AG04450 (cell line): Measurements from ENCODE around the gene ARSB. TPM values are rescaled to one million over a fixed set of nuclear protein-coding genes. Genes with fewer than 3 reads are reported as not detected.
"Not testable (repeated sequence)": the region's sequence is repeated elsewhere in the genome, so short reads cannot be mapped to it uniquely, and the experiment has no call there.

ENCODE experiments used
- CTCF ChIA-PET: fragments of 300-600, 350-600 bp; formaldehyde crosslinking; extraction: SDS; loops from one replicate; lab custom pipeline; 2022; ENCODE audit warnings: antibody characterized with exemption, inconsistent platforms; lab: Charles Lee
- POLR2A ChIA-PET: fragments of 350-600 bp; formaldehyde crosslinking; extraction: SDS; loops from one replicate; lab custom pipeline; 2021; ENCODE audit warnings: antibody characterized with exemption, inconsistent platforms; lab: Yijun Ruan, JAX
- DNase-seq: peaks from one replicate; pipeline ENCODE4 v3.0.0-alpha.2; 2011; ENCODE audit warnings: low read depth, low spot score
- H3K27ac ChIP-seq: one replicate; pipeline ENCODE4 v1.5.1; 2012; ENCODE audit warnings: low read depth, low read length, control low read depth
- H3K27me3 ChIP-seq: one replicate; pipeline ENCODE4 v1.6.0; 2012; ENCODE audit warnings: low read length; ENCODE audit not compliant: control insufficient read depth, insufficient read depth
- H3K4me3 ChIP-seq: 2 replicates; pipeline ENCODE4 v1.5.1; 2011; ENCODE audit warnings: mild to moderate bottlenecking, low read depth, low read length, control low read depth
- H3K9me3 ChIP-seq: 2 replicates; pipeline ENCODE4 v1.5.1; 2012; ENCODE audit warnings: low read length; ENCODE audit not compliant: control insufficient read depth, insufficient read depth
- polyA plus RNA-seq: library from polyadenylated mRNA; depleted of rRNA; stranded (reverse); fragments of >200 nt; gene quantifications from 2 replicates; pipeline ENCODE4 v1.2.3, GENCODE V29; 2011
- TF ChIP-seq, protein P1 (sequence below): IDR thresholded peaks from 2 replicates; pipeline ENCODE4 v1.5.1; 2011; ENCODE audit warnings: low read depth, low read length, control low read depth, inconsistent platforms

ARSB gene
- polyA plus RNA-seq, 1 experiment: 21.0 TPM

GRCh38 chr5:78886341-78887230 lies 98.5 kb downstream of the ARSB start:
- ChIA-PET CTCF (interaction anchor here (0.7 to 2.8 kb wide), 18 partner anchors 9 to 1359 kb away, joined by 3 to 14 read pairs (median 4); no protein-coding TSS in a partner anchor), POLR2A (no interaction called here)
- Histone ChIP-seq H3K27ac (no peak overlapping the region), H3K9me3 (no peaks in the 10 kb centered on the region), H3K27me3 (no peaks in the 10 kb centered on the region), H3K4me3 (no peak overlapping the region)
- DNase-seq: no peak
- TF ChIP-seq, protein P1, sequence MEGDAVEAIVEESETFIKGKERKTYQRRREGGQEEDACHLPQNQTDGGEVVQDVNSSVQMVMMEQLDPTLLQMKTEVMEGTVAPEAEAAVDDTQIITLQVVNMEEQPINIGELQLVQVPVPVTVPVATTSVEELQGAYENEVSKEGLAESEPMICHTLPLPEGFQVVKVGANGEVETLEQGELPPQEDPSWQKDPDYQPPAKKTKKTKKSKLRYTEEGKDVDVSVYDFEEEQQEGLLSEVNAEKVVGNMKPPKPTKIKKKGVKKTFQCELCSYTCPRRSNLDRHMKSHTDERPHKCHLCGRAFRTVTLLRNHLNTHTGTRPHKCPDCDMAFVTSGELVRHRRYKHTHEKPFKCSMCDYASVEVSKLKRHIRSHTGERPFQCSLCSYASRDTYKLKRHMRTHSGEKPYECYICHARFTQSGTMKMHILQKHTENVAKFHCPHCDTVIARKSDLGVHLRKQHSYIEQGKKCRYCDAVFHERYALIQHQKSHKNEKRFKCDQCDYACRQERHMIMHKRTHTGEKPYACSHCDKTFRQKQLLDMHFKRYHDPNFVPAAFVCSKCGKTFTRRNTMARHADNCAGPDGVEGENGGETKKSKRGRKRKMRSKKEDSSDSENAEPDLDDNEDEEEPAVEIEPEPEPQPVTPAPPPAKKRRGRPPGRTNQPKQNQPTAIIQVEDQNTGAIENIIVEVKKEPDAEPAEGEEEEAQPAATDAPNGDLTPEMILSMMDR: peak; percentile 64

GRCh38 chr5:78881884-78882283 lies 103.2 kb downstream of the ARSB start:
- DNase-seq: no peak
- TF ChIP-seq, protein P1: no peak

GRCh38 chr5:78879516-78879915 lies 105.6 kb downstream of the ARSB start:
- ChIA-PET POLR2A (no interaction called here), CTCF (interaction anchor here (0.6 kb wide), 1 partner anchor 514 kb away, joined by 3 read pairs; no protein-coding TSS in a partner anchor)
- no peak overlapping the region for H3K4me3 ChIP-seq
- H3K27ac ChIP-seq: no peak overlapping the region
- H3K27me3 ChIP-seq: no peaks in the 10 kb centered on the region
- DNase-seq: no peak
- H3K9me3 ChIP-seq: no peaks in the 10 kb centered on the region
- TF ChIP-seq, protein P1: no peak

More at GRCh38 chr5:78881884-78882283, 103.2 kb downstream of the ARSB start:
- Histone ChIP-seq H3K4me3 (no peak overlapping the region), H3K9me3 (no peaks in the 10 kb centered on the region), H3K27me3 (no peaks in the 10 kb centered on the region), H3K27ac (no peak overlapping the region)
- CTCF ChIA-PET: interaction anchor here (1.0 kb wide), 1 partner anchor 18 kb away, joined by 3 read pairs; no protein-coding TSS in a partner anchor
- POLR2A ChIA-PET: no interaction called here

DNA sequence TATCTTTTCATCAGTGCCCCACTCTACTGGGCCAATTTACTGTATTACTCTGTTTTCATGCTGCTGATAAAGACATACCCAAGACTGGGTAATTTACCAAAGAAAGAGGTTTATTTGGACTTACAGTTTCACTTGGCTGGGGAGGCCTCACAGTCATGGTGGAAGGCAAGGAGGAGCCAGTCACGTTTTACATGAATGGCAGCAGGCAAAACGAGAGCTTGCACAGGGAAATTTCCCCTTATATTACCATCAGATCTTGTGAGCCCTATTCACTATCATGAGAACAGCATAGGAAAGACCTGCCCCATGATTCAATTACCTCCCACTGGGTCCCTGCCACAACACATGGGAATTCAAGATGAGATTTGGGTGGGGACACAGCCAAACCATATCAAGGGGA lies 119.0 kb downstream of the ARSB start:
- H3K4me3 ChIP-seq, H3K9me3 ChIP-seq, H3K27me3 ChIP-seq, DNase-seq, POLR2A ChIA-PET, CTCF ChIA-PET, H3K27ac ChIP-seq: not testable (repeated sequence)

- no peaks in the 10 kb centered on the region for H3K27me3 ChIP-seq
- H3K27ac ChIP-seq: no peak overlapping the region
- ChIA-PET POLR2A (no interaction called here), CTCF (interaction anchor here (1.0 kb wide), 1 partner anchor 162 kb away, joined by 3 read pairs; no protein-coding TSS in a partner anchor)
- TF ChIP-seq, protein P1: no peak
- no peak overlapping the region for H3K4me3 ChIP-seq
- no peak for DNase-seq
- H3K9me3 ChIP-seq: peaks cover 13% of the 10 kb centered on the region; the same call in 1 of the 2 replicates
Observed at GRCh38 chr5:78858364-78858763, 126.7 kb downstream of the ARSB start.
